Measurements from ENCODE around the gene CFAP20DC.

DNA sequence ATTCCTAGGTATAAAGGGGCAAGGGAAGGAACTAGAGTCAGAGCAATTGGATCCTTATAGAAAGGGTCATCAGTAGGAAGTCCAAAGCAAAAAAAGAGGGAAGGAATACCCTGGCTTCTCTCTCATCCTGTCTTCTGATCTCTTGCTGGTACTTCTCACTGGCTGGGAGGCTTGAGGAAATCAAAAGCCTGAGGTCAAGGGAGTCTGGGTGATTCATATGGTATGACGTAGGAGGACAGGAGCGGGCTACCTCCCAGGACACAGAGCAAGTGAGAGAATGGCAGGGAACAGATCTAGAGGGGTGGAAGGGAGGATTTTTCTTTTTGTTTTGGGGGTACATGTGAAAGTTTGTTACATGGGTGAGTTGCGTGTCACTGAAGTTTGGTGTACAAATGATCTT lies 76.0 kb downstream of the CFAP20DC start:
- TF ChIP-seq POLR2AphosphoS5 (IDR thresholded peaks at IDR 0.05; ENCODE audit: low read depth, low read length) (no peak), POLR2A (IDR thresholded peaks at IDR 0.05; ENCODE audit: low read depth, low read length) (no peak), TAF1 (IDR thresholded peaks at IDR 0.05; ENCODE audit: low read depth, low read length) (no peak), POU2F2 (IDR thresholded peaks at IDR 0.05; ENCODE audit: low read depth, low read length) (no peak)
